K562 (cell line): Measurements from ENCODE around the gene CCDC106. TPM values are rescaled to one million over a fixed set of nuclear protein-coding genes. Genes with fewer than 3 reads are reported as not detected.

Experiments used
- CBFA2T2 ChIP-seq: fragments of 450-650 bp; conservative IDR thresholded peaks from 2 replicates; pipeline ENCODE4 v1.6.1; 2017; ENCODE audit warnings: mild to moderate bottlenecking
- CHCHD3 ChIP-seq: fragments of 250-450 bp; sonication (Bioruptor Pico); IDR thresholded peaks from 2 replicates; pipeline ENCODE4 v2.1.2; 2022; ENCODE audit warnings: mild to moderate bottlenecking
- EWSR1 ChIP-seq: fragments of 450-650 bp; IDR thresholded peaks from 2 replicates; pipeline ENCODE4 v1.6.1; 2018; ENCODE audit warnings: borderline replicate concordance, mild to moderate bottlenecking, low read depth, moderate library complexity; ENCODE audit not compliant: partially characterized antibody
- HNRNPLL ChIP-seq: fragments of 200-400 bp; formaldehyde crosslinking; IDR thresholded peaks from 2 replicates; pipeline ENCODE4 v1.6.1; 2017; ENCODE audit warnings: low read length, low read depth, mild to moderate bottlenecking; ENCODE audit not compliant: poor library complexity, severe bottlenecking
- NCOA4 ChIP-seq: fragments of 450-650 bp; IDR thresholded peaks from 2 replicates; pipeline ENCODE4 v1.6.1; 2018; ENCODE audit warnings: mild to moderate bottlenecking; ENCODE audit not compliant: partially characterized antibody
- NEUROD1 ChIP-seq: fragments of 150-350 bp; IDR thresholded peaks from 2 replicates; pipeline ENCODE4 v1.6.1; 2014; ENCODE audit warnings: borderline replicate concordance, low read length, low read depth; ENCODE audit not compliant: partially characterized antibody
- POLR2AphosphoS2 ChIP-seq: IDR thresholded peaks from 2 replicates; pipeline ENCODE4 v1.6.1; 2012; ENCODE audit warnings: low read length, improper control_type of control experiment
- PTBP1 ChIP-seq: fragments of 200-400 bp; formaldehyde crosslinking; IDR thresholded peaks from 2 replicates; pipeline ENCODE4 v1.6.1; 2017; ENCODE audit warnings: low read depth, low read length
- XRCC4 ChIP-seq: IDR thresholded peaks from one replicate; pipeline ENCODE4 v1.6.1; 2011; ENCODE audit not compliant: insufficient read depth, insufficient read length; ENCODE audit errors: extremely low read depth
- ZBTB5 ChIP-seq: fragments of 450-650 bp; IDR thresholded peaks from 2 replicates; pipeline ENCODE4 v1.6.1; 2017; ENCODE audit warnings: antibody characterized with exemption
- ZNF174 ChIP-seq: fragments of 250-450 bp; sonication (Bioruptor Pico); IDR thresholded peaks from 2 replicates; pipeline ENCODE4 v1.4.0; 2020; ENCODE audit warnings: mild to moderate bottlenecking
- ZNF584 ChIP-seq: fragments of 200-800 bp; sonication (Bioruptor generic); IDR thresholded peaks from 2 replicates; pipeline ENCODE4 v1.6.1; 2016; ENCODE audit warnings: low read depth, mild to moderate bottlenecking, missing genetic modification characterization, missing compliant biosample characterization
- ZNF586 ChIP-seq: fragments of 450-650 bp; formaldehyde crosslinking; conservative IDR thresholded peaks from 2 replicates; pipeline ENCODE4 v1.4.0; 2020; ENCODE audit warnings: mild to moderate bottlenecking, moderate library complexity
- polyA plus RNA-seq, 8 experiments: library from polyadenylated mRNA; depleted of rRNA in 4 of 8; stranded (reverse) in 5 of 8; unstranded in 3 of 8; fragments of >200 nt; fragmentation: Nextera tagmentation in 2 of 8; fragmentation: Illumina TruSeq in 1 of 8; extraction: Ambion mirVana in 2 of 8; extraction: Trizol in 1 of 8; gene quantifications; 2 replicates each; pipeline versions ENCODE4 v1.2.1 to v1.2.3, GENCODE V29; 2011 to 2014; ENCODE audit warnings: inconsistent platforms in 1 of 8, missing spikeins in 1 of 8
- total RNA-seq, 7 experiments: library from RNA; depleted of rRNA in 6 of 7; stranded (reverse); fragments of >200 nt in 6 of 7; fragmentation: Illumina TruSeq in 2 of 7; extraction: Trizol in 2 of 7; gene quantifications; 2 replicates each; pipeline versions ENCODE4 v1.2.1 to v1.2.3, GENCODE V29; 2011 to 2021; ENCODE audit warnings: low replicate concordance in 1 of 7
- TF ChIP-seq, protein P1 (sequence below): fragments of 450-650 bp; IDR thresholded peaks from 2 replicates; pipeline ENCODE4 v1.6.1; 2017; ENCODE audit warnings: mild to moderate bottlenecking, moderate library complexity
- TF ChIP-seq, protein P2 (sequence below): fragments of 450-650 bp; IDR thresholded peaks from 2 replicates; pipeline ENCODE4 v1.7.0; 2016; ENCODE audit warnings: borderline replicate concordance
- TF ChIP-seq, protein P3 (sequence below): fragments of 450-650 bp; IDR thresholded peaks from 2 replicates; pipeline ENCODE4 v1.7.1; 2018; ENCODE audit warnings: mild to moderate bottlenecking, low read depth; ENCODE audit not compliant: partially characterized antibody

CCDC106 gene
- total and polyA plus RNA-seq, 9 of the 15 experiments (the other 6 are each of a cell fraction or from before 2014, with no cell fraction given), result 0.10 to 27.5 (median 15.0) TPM; not detected in 1

- no peak for TF ChIP-seq HNRNPLL
- peak; percentile 87 for TF ChIP-seq NEUROD1
- TF ChIP-seq CBFA2T2, result no peak
- TF ChIP-seq, protein P1, sequence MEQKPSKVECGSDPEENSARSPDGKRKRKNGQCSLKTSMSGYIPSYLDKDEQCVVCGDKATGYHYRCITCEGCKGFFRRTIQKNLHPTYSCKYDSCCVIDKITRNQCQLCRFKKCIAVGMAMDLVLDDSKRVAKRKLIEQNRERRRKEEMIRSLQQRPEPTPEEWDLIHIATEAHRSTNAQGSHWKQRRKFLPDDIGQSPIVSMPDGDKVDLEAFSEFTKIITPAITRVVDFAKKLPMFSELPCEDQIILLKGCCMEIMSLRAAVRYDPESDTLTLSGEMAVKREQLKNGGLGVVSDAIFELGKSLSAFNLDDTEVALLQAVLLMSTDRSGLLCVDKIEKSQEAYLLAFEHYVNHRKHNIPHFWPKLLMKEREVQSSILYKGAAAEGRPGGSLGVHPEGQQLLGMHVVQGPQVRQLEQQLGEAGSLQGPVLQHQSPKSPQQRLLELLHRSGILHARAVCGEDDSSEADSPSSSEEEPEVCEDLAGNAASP, result no peak
- TF ChIP-seq, protein P2, sequence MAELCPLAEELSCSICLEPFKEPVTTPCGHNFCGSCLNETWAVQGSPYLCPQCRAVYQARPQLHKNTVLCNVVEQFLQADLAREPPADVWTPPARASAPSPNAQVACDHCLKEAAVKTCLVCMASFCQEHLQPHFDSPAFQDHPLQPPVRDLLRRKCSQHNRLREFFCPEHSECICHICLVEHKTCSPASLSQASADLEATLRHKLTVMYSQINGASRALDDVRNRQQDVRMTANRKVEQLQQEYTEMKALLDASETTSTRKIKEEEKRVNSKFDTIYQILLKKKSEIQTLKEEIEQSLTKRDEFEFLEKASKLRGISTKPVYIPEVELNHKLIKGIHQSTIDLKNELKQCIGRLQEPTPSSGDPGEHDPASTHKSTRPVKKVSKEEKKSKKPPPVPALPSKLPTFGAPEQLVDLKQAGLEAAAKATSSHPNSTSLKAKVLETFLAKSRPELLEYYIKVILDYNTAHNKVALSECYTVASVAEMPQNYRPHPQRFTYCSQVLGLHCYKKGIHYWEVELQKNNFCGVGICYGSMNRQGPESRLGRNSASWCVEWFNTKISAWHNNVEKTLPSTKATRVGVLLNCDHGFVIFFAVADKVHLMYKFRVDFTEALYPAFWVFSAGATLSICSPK, result no peak
- no peak for TF ChIP-seq ZNF174 (CRISPR knock-in tag)
- no peak for TF ChIP-seq ZBTB5
- no peak for TF ChIP-seq CHCHD3
- TF ChIP-seq, protein P3, sequence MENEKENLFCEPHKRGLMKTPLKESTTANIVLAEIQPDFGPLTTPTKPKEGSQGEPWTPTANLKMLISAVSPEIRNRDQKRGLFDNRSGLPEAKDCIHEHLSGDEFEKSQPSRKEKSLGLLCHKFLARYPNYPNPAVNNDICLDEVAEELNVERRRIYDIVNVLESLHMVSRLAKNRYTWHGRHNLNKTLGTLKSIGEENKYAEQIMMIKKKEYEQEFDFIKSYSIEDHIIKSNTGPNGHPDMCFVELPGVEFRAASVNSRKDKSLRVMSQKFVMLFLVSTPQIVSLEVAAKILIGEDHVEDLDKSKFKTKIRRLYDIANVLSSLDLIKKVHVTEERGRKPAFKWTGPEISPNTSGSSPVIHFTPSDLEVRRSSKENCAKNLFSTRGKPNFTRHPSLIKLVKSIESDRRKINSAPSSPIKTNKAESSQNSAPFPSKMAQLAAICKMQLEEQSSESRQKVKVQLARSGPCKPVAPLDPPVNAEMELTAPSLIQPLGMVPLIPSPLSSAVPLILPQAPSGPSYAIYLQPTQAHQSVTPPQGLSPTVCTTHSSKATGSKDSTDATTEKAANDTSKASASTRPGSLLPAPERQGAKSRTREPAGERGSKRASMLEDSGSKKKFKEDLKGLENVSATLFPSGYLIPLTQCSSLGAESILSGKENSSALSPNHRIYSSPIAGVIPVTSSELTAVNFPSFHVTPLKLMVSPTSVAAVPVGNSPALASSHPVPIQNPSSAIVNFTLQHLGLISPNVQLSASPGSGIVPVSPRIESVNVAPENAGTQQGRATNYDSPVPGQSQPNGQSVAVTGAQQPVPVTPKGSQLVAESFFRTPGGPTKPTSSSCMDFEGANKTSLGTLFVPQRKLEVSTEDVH, result peak; percentile 98
- no peak for TF ChIP-seq POLR2AphosphoS2
- TF ChIP-seq NCOA4, result no peak
- TF ChIP-seq ZNF584 (CRISPR knock-in tag), result peak; percentile 97
- TF ChIP-seq XRCC4, result no peak
- no peak for TF ChIP-seq EWSR1
- TF ChIP-seq ZNF586, result no peak
- TF ChIP-seq PTBP1, result no peak
Measured at GRCh38 chr19:55599842-55600661, 48.0 kb upstream of the CCDC106 start, which contains the start of gene ZNF524 (continued).
